Measurements from ENCODE around the gene SUPT5H. TPM values are rescaled to one million over a fixed set of nuclear protein-coding genes. Genes with fewer than 3 reads are reported as not detected.

Gene SUPT5H
- total and polyA plus RNA-seq, 2 of the 13 experiments (the other 11 are each of a cell fraction or from before 2014, with no cell fraction given) = 48.2 to 51.7 TPM

DNA sequence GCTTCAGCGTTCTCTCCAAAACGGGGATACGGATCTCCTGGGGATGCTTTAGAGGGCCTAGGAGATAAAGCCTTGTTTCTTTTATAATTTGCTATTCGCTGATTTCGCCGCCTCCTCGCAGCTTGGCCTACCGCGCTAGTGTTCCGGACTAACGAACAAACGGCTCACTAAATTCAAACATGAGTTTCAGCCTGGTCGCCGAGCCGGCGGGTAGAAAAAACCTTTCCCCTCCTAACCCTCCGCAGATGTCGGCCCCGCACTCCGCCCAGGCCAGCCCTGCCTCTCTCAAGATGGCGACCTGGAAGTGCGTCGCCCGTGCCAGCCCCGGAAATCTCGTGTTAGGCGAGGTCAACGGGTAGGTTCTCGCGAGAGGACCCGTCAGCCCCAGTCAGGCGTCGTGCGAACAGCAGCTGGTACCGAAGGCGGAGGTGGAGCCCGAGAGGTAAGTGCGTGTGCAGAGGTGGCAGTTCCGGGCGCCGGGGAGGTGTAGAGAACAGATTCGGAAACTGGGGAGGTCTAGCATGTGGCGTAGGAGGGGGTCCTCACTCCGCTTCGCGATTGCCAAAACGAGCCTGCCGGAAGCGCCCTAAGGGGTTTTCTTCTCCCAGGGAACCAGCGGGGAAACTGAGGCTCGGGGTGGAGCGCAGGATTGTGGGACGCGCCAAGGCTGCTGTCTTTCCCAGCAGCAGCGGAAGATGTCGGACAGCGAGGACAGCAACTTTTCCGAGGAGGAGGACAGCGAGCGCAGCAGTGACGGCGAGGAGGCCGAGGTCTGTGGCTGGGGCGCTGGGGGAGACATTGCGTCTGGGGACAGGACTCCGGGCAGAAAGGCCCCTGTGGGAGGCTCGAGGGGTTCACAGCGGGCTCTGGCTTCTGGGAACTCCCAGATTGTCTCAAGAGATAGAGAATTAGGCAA, at the start of gene SUPT5H (continued):
- TF ChIP-seq PBX3 (CRISPR knock-in tag; IDR thresholded peaks at IDR 0.05; ENCODE audit: borderline replicate concordance) (no peak), ZNF383 (CRISPR knock-in tag; IDR thresholded peaks at IDR 0.05; ENCODE audit: borderline replicate concordance) (no peak), ZNF788 (CRISPR knock-in tag; IDR thresholded peaks at IDR 0.05; ENCODE audit: borderline replicate concordance) (peak; percentile 69; the same call in 1 of the 2 replicates), JDP2 (CRISPR knock-in tag; IDR thresholded peaks at IDR 0.05; ENCODE audit: borderline replicate concordance) (no peak; the same call in 1 of the 2 replicates), HDAC6 (IDR thresholded peaks at IDR 0.05; ENCODE audit: low read depth, low read length) (no peak), MTF1 (CRISPR knock-in tag; IDR thresholded peaks at IDR 0.05) (peak; percentile 92; the same call in 1 of the 2 replicates), ZNF619 (CRISPR knock-in tag; IDR thresholded peaks at IDR 0.05) (peak; percentile 93), KLF12 (CRISPR knock-in tag; IDR thresholded peaks at IDR 0.05; ENCODE audit: borderline replicate concordance) (no peak)
- TF ChIP-seq, protein P1, sequence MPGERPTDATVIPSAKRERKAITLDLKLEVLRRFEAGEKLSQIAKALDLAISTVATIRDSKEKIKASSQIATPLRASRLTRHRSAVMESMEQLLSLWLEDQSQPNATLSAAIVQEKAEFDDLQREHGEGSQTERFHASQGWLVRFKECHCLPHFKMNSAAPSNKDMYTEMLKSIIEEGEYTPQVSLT (CRISPR knock-in tag; IDR thresholded peaks at IDR 0.05; ENCODE audit: borderline replicate concordance, low read depth) = no peak
- TF ChIP-seq, protein P2, sequence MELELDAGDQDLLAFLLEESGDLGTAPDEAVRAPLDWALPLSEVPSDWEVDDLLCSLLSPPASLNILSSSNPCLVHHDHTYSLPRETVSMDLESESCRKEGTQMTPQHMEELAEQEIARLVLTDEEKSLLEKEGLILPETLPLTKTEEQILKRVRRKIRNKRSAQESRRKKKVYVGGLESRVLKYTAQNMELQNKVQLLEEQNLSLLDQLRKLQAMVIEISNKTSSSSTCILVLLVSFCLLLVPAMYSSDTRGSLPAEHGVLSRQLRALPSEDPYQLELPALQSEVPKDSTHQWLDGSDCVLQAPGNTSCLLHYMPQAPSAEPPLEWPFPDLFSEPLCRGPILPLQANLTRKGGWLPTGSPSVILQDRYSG (CRISPR knock-in tag; IDR thresholded peaks at IDR 0.05) = 0 out of 2 replicates have a peak, but pooled peaks have one; percentile 3
- TF ChIP-seq, protein P3, sequence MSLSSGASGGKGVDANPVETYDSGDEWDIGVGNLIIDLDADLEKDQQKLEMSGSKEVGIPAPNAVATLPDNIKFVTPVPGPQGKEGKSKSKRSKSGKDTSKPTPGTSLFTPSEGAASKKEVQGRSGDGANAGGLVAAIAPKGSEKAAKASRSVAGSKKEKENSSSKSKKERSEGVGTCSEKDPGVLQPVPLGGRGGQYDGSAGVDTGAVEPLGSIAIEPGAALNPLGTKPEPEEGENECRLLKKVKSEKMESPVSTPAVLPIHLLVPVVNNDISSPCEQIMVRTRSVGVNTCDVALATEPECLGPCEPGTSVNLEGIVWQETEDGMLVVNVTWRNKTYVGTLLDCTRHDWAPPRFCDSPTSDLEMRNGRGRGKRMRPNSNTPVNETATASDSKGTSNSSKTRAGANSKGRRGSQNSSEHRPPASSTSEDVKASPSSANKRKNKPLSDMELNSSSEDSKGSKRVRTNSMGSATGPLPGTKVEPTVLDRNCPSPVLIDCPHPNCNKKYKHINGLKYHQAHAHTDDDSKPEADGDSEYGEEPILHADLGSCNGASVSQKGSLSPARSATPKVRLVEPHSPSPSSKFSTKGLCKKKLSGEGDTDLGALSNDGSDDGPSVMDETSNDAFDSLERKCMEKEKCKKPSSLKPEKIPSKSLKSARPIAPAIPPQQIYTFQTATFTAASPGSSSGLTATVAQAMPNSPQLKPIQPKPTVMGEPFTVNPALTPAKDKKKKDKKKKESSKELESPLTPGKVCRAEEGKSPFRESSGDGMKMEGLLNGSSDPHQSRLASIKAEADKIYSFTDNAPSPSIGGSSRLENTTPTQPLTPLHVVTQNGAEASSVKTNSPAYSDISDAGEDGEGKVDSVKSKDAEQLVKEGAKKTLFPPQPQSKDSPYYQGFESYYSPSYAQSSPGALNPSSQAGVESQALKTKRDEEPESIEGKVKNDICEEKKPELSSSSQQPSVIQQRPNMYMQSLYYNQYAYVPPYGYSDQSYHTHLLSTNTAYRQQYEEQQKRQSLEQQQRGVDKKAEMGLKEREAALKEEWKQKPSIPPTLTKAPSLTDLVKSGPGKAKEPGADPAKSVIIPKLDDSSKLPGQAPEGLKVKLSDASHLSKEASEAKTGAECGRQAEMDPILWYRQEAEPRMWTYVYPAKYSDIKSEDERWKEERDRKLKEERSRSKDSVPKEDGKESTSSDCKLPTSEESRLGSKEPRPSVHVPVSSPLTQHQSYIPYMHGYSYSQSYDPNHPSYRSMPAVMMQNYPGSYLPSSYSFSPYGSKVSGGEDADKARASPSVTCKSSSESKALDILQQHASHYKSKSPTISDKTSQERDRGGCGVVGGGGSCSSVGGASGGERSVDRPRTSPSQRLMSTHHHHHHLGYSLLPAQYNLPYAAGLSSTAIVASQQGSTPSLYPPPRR (CRISPR knock-in tag; IDR thresholded peaks at IDR 0.05; ENCODE audit: borderline replicate concordance) = peak; percentile 32; the same call in 1 of the 2 replicates
- TF ChIP-seq, protein P4, sequence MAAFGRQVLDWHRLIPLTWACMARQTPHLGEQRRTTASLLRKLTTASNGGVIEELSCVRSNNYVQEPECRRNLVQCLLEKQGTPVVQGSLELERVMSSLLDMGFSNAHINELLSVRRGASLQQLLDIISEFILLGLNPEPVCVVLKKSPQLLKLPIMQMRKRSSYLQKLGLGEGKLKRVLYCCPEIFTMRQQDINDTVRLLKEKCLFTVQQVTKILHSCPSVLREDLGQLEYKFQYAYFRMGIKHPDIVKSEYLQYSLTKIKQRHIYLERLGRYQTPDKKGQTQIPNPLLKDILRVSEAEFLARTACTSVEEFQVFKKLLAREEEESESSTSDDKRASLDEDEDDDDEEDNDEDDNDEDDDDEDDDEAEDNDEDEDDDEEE (CRISPR knock-in tag; IDR thresholded peaks at IDR 0.05) = peak; percentile 80; the same call in 1 of the 2 replicates
- TF ChIP-seq, protein P5, sequence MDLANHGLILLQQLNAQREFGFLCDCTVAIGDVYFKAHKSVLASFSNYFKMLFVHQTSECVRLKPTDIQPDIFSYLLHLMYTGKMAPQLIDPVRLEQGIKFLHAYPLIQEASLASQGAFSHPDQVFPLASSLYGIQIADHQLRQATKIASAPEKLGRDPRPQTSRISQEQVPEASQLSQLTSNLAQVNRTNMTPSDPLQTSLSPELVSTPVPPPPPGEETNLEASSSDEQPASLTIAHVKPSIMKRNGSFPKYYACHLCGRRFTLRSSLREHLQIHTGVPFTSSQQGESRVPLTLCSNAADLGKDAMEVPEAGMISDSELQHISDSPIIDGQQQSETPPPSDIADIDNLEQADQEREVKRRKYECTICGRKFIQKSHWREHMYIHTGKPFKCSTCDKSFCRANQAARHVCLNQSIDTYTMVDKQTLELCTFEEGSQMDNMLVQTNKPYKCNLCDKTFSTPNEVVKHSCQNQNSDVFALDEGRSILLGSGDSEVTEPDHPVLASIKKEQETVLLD (CRISPR knock-in tag; IDR thresholded peaks at IDR 0.05; ENCODE audit: low read depth) = peak; percentile 77
- TF ChIP-seq, protein P6, sequence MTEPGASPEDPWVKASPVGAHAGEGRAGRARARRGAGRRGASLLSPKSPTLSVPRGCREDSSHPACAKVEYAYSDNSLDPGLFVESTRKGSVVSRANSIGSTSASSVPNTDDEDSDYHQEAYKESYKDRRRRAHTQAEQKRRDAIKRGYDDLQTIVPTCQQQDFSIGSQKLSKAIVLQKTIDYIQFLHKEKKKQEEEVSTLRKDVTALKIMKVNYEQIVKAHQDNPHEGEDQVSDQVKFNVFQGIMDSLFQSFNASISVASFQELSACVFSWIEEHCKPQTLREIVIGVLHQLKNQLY (CRISPR knock-in tag; IDR thresholded peaks at IDR 0.05) = peak; percentile 41; the same call in 1 of the 2 replicates
